ENCODE measurements around the gene HEXD.
"Not testable (repeated sequence)": the region's sequence is repeated elsewhere in the genome, so short reads cannot be mapped to it uniquely, and the experiment has no call there.

Gene HEXD

GRCh38 chr17:82397449-82398335, 20.5 kb upstream of the HEXD start:
- DNase-seq: no peak

- no peak for DNase-seq
Observed at GRCh38 chr17:82399041-82399441, 19.1 kb upstream of the HEXD start.

DNA sequence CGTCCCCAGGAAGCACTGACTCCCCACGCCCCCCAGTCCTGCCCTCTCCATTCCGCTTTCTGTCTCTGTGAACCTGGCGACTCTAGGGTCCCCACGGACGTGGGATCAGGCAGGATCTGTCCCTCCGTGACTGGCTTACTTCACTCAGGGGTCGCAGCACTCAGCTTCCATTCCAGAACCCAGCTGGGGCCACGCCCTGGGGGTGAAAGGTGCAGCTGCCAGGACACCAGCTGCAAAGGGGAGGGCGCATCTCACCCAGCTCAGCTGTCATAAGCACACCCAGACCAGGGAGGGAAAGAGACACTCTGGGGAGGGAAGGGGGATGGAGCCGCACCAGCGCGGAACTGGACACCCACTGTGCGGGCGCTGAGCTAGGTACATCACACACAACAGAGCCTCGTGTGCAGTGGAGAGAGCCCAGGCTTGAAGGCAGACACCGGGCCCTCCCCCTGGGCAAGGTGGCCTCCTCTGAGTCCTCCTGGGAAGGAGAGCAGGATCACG, 18.5 kb upstream of the HEXD start:
- no peak for DNase-seq

DNA sequence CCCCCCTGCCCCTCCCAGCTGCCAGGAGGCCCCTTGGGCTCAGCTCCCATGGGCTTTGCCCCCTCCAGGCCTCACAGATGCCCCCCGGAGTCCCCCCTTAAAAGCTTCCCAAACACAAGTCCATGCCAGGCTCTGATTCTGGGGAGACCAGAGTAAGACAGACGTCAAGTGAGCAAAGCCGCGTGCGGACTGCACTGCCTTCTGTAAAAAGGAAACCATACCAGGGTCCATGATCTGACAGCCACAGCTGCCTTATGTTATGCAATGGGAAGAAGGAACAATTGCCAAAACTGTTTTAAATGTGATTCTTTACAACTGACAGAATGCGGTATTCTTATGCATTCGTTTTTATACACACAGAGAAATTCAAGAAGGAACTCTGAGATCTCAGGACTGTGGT, 17.9 kb upstream of the HEXD start:
- DNase-seq: no peak

GRCh38 chr17:82400830-82401229, 17.3 kb upstream of the HEXD start:
- DNase-seq: peak; percentile 51

DNA sequence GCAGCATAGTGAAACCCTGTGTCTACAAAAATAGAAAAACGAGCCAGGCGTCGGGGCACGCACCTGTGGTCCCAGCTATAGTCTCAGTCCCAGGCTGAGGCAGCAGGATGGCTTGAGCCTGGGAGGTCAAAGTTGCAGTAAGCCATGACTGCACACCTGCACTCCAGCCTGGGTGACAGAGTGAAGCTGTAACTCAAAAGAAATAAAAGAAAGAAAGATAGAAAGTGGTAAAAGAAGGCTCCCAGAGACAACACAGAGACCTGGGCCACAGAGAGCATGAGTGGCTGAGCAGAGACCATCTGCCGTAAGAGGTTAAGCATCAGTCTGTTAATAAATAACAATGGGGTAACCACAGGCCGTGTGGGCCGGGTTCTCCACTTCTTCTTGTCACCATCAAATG, 15.3 kb upstream of the HEXD start:
- DNase-seq: no peak

DNA sequence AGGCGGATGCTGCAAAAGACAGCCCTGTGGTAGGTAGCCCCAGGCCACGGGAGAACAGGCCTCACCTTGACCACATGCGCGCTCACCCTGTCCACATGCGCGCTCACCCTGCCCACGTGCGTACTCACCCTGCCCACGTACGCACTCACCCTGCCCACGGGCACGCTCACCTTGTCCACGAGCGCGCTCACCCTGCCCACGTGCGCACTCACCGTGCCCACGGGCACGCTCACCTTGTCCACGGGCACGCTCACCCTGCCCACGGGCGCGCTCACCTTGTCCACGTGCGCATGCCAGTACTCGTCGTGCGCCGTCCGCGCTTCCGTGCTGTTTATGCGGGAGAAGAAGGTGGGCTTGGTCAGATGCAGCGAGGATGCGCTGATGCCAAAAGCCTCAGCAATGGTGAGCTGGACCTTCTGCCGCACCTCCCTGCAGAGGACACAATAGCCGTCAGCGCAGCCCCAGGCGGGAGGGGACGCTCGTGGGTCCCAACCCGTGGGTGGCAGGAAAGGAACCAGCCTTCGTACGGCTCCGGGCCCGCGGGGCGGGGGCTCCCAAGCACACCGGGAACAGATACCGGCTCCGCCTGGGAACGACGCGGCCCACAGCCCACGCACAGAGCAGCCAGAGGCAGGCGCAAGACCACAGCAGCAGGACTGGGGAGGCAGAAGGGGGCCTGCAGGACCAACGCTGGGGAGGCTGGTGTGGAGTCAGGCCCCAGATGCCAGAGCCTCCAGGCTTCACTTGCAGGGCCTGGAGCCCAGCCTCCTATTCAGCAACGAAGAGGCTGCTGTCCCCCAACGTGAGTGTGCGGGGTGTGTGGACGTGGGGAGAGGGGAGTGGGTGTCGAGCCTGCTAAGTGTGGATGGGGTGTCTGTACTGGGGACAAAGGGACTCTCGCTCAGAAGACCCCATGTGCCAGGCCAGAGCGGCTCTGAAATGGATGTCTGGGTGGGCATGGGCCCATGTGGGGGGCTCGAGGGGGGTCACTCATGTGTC, 14.2 kb upstream of the HEXD start:
- no peak for DNase-seq

DNA sequence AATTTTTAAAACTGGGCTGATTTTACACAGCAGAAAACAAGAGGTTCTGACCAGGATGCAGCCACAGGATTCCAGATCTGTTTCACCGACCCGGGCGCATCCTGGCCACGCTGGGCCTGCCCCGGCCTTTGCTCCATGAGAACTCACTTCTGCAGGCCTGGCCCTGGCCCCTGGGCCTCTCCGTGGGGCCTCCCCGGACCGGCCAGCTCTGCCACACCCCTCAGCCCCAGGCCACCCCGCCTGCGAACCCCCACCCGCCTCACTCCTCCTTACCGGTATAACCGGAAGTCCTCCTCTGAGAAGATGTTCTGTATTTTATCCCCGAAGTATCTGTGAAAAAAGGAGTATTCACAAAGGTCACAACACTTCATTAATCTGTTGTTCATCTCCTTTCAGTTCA, 13.1 kb upstream of the HEXD start:
- no peak for DNase-seq

DNA sequence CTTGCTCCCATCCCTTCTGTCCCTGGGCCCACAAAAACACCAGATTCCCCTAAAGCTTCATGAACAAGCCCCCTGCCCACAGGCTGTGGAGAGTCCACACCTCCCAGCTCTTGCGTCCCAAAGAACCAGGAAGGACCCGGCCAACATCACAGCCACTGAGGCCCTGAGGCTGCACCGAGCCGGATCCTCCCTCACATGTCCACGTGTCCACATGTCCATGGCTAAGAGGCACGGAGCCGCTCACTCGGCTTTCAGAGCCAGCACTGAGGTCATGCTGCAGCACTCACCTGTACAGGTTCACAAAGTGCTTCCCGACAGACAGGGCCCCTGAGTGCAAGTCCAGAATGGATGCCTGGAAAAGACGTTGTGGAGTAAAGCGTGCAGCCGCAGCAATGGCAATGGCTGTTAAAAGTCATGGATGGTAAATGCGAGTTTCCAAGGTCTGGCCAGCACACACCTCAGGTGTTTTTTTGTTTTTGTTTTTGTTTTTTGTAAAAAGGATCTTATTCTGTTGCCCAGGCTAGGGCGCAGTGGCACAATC, 11.9 kb upstream of the HEXD start:
- no peak for DNase-seq

GRCh38 chr17:82407255-82407654, 10.9 kb upstream of the HEXD start:
- DNase-seq: no peak

GRCh38 chr17:82408288-82408937, 9.7 kb upstream of the HEXD start:
- DNase-seq: no peak

DNA sequence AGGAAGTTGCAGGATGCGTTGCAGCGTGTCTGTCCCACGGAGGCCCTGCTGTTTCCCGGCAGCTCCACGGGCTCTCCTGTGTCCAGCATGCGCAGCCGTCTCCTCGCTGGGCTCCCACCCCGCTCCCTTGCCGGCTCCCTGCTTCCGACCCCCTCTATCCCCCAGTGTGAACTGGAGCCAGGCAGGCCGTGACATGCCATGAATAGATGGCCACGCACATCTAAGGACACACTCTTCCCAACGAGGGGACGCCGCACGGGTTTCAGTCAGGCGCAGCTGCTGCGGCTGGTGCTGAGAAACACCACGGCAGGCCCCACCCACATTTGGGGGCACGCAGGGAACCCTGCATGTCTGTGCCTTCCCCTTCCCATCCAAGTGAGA, 9.2 kb upstream of the HEXD start:
- DNase-seq: no peak

DNA sequence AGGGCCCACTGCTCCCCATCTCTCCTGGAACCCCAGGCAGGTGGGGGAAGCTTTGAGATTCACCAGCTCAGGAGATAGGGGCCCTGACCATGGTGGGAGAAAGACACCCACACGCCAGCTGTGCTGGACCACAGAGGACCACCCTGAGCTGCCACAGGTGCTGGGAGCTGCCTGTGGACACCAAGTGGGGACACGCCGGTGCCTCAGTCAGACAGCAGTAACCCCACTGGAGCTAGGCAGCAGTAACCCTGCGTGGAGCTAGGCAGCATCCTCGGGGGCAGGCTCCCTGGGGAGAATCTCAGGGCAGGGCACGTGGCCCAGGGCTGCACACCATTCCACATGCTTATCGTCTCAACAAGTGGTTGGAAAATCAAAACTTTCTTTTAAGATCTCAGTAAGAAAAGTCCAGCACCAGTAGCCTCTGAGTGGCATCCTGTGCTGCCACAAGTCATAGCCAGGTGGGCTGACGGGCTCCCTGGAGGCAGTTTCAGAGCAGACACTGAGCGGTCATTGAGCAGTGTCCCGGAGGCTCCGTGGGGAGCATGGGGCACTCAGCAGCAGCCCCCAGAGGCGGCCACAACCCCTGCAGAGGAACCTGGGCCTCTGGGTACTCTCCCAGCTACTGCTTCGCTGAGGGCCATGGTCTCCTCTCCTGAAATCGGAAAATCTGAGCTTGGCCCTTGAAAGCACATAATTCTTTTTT, 8.0 kb upstream of the HEXD start:
- no peak for DNase-seq

GRCh38 chr17:82411396-82412053, 6.6 kb upstream of the HEXD start:
- no peak for DNase-seq

GRCh38 chr17:82412081-82412480, 6.1 kb upstream of the HEXD start:
- not testable (repeated sequence) for DNase-seq

GRCh38 chr17:82412535-82413520, 5.3 kb upstream of the HEXD start:
- no peak for DNase-seq

- DNase-seq: peak; percentile 81
Observed at GRCh38 chr17:82414548-82415281, 3.4 kb upstream of the HEXD start.

GRCh38 chr17:82415336-82415735, 2.8 kb upstream of the HEXD start:
- no peak for DNase-seq

DNA sequence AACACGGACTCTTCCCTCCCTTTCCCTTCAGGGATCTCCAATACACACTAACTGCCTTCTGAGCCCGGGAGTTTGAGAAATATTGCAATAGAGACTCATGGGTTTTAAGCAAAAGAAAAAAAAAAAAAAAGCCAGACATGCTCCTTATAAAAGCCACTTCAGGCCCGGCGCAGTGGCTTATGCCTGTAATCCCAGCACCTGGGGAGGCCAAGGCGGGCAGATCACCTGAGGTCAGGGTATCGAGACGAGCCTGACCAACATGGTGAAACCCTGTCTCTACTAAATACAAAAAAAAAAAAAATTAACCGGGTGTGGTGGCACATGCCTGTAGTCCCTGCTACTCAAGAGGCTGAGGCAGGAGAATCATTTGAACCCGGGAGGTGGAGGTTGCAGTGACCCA, 2.4 kb upstream of the HEXD start:
- DNase-seq: no peak

DNA sequence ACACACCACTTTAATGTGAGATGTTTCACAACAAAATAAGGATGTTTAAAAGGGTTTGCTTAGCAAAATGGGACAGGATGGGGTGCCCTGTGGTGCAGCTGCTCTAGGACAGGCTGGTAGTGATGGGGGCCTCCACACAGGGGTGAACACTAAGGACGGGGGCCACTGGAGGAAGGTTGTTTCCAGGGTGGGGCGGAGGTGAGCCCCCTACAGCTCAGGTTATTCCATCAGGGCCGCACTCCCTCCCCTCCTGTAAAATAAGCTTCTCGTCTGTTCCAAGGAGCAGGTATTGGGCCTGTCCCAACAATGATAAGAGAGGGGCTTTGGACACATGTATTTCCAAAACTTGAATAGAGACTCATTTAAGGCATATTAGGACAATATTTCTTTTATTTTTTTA, 1.9 kb upstream of the HEXD start:
- no peak for DNase-seq

Data from stimulated activated CD4-positive, alpha-beta T cell treated with anti-CD3 and anti-CD28 coated beads, Interleukin-4, amount 100 ng/mL, for 24 hours (primary cell).